Lung microvascular endothelial cell (primary cell): ENCODE measurements around the gene MYO1D. TPM values are rescaled to one million over a fixed set of nuclear protein-coding genes. Genes with fewer than 3 reads are reported as not detected.

Experiments used
- total RNA-seq: library from RNA; depleted of rRNA; stranded (reverse); fragments of >200 nt; gene quantifications from 2 replicates; pipeline ENCODE4 v1.2.1, GENCODE V29; 2014

MYO1D gene
- total RNA-seq, 1 donor from 2014 or later = 56.3 TPM

Other genes starting within 250 kb of the MYO1D start
- 56.9 and 81.7 TPM in 2 replicates for gene TMEM98, start 51.0 kb upstream of the MYO1D start, total RNA-seq
- not detected in 2 replicates for gene SPACA3, start 114.7 kb upstream of the MYO1D start, total RNA-seq